ENCODE measurements around the gene EED. TPM values are rescaled to one million over a fixed set of nuclear protein-coding genes. Genes with fewer than 3 reads are reported as not detected.

EED gene
- total RNA-seq, 1 experiment from 2014 or later: 25.2 TPM

GRCh38 chr11:86249307-86250098 is 5.0 kb downstream of the EED start:
- RAD21 ChIA-PET (ENCODE audit: low non-redundant PET in 1 of 2, low total read pairs in 2 of 2, uncharacterized antibody in 2 of 2, unreplicated experiment in 2 of 2): no interaction called here
- Histone ChIP-seq H3K9me2 (ENCODE audit: insufficient read depth) (no peaks in the 10 kb centered on the region), H3K4me2 (ENCODE audit: low read length) (no peak overlapping the region), H3K9me3 (ENCODE audit: control insufficient read depth in 1 of 2, insufficient read depth in 1 of 2, low read depth in 1 of 2, low read length in 2 of 2) (no peaks in the 10 kb centered on the region), H3K4me3 (replicated peaks in 1 of 2; ENCODE audit: low read depth in 1 of 2, low read length in 2 of 2) (no peak overlapping the region), H3K36me3 (ENCODE audit: control insufficient read depth in 1 of 2, insufficient read depth in 2 of 2, low read length in 2 of 2) (peaks cover 2 to 10% of the 10 kb centered on the region in 2 experiments; a peak in 3 of 4 replicates), H3K27me3 (ENCODE audit: insufficient read depth, low read length) (no peaks in the 10 kb centered on the region), H3K4me1 (ENCODE audit: control insufficient read depth in 1 of 2, insufficient read depth in 2 of 2, low read length in 2 of 2) (peaks cover 7 to 19% of the 10 kb centered on the region in 2 experiments), H4K20me1 (ENCODE audit: insufficient read depth) (peaks cover 16% of the 10 kb centered on the region; the same call in 1 of the 2 replicates), H3K79me2 (ENCODE audit: insufficient read depth, low read length) (peaks cover 93% of the 10 kb centered on the region), H3K9ac (ENCODE audit: low read length) (no peak overlapping the region), H3K27ac (ENCODE audit: low read depth, low read length) (no peak overlapping the region), H2AFZ (ENCODE audit: low read depth, low read length, poor library complexity, severe bottlenecking) (no peak overlapping the region)
- POLR2A ChIA-PET: no interaction called here
- ATAC-seq (no peak), DNase-seq (ENCODE audit: low read depth, low spot score) (no peak)
- CTCF ChIA-PET: no interaction called here
- no peak for TF ChIP-seq CBX3 (IDR thresholded peaks at IDR 0.05; ENCODE audit: low read depth)
- TF ChIP-seq EZH2 (IDR thresholded peaks at IDR 0.05): no peak
- no peak for TF ChIP-seq EGR1 (IDR thresholded peaks at IDR 0.05; ENCODE audit: low read depth)
- no peak for TF ChIP-seq REST (IDR thresholded peaks at IDR 0.05; ENCODE audit: low read depth)
- TF ChIP-seq ZNF274 (IDR thresholded peaks at IDR 0.05; ENCODE audit: low read depth, low read length): no peak
- TF ChIP-seq EZH2phosphoT487 (IDR thresholded peaks at IDR 0.05; ENCODE audit: borderline replicate concordance): no peak
- TF ChIP-seq ZFX (IDR thresholded peaks at IDR 0.05): no peak
- TF ChIP-seq TCF7L2 (IDR thresholded peaks at IDR 0.05; ENCODE audit: borderline replicate concordance, extremely low read depth, insufficient read depth, insufficient read length): no peak
- no peak for TF ChIP-seq POLR2AphosphoS5 (IDR thresholded peaks at IDR 0.05; ENCODE audit: low read depth, low read length)
- no TSS peak for BruUV-seq (replicated peaks)
- intact Hi-C loops (cut with micrococcal nuclease): no loop called here

All from HCT116 (cell line).